Adrenal gland (tissue), 12 donors: Measurements from ENCODE around the gene ITPK1. TPM values are rescaled to one million over a fixed set of nuclear protein-coding genes. Genes with fewer than 3 reads are reported as not detected.
A peak's percentile ranks its signal among the peaks of the same experiment; 100 is the strongest.

Experiments used
- DNase-seq, 7 donors: peaks; one replicate each; pipeline ENCODE4 v3.0.0-alpha.2; 2019 to 2020
- H3K27ac ChIP-seq, 5 donors: fragments of 200-600 bp; sonication (generic) in 4 of 5; 1 replicate in 3 of 5; 2 replicates in 2 of 5; pipeline versions ENCODE4 v1.5.1 to v1.8.0; 2016 to 2020; ENCODE audit warnings: mild to moderate bottlenecking in 1 of 5
- H3K27me3 ChIP-seq: fragments of 200-600 bp; 2 replicates; pipeline ENCODE4 v1.8.0; 2021
- H3K36me3 ChIP-seq, 2 donors: fragments of 200-600 bp; replicated peaks in 1 of 2; 1 replicate in 1 of 2; 2 replicates in 1 of 2; pipeline versions ENCODE4 v1.5.1 to v1.8.0; 2018 to 2022
- H3K4me1 ChIP-seq, 2 donors: fragments of 200-600 bp; replicated peaks in 1 of 2; 1 replicate in 1 of 2; 2 replicates in 1 of 2; pipeline versions ENCODE4 v1.5.1 to v1.8.0; 2018 to 2021
- H3K4me3 ChIP-seq, 4 donors: fragments of 200-600 bp; sonication (generic) in 3 of 4; one replicate each; pipeline ENCODE4 v1.5.1; 2016 to 2018
- H3K9me3 ChIP-seq, 3 donors: fragments of 200-600 bp; sonication (generic) in 1 of 3; replicated peaks in 1 of 3; 1 replicate in 2 of 3; 2 replicates in 1 of 3; pipeline versions ENCODE4 v1.5.1 to v1.8.0; 2016 to 2021
- POLR2A ChIP-seq, 2 donors: fragments of 450-650 bp; IDR thresholded peaks; one replicate each; pipeline ENCODE4 v1.6.1; 2017; ENCODE audit warnings: antibody characterized with exemption in 2 of 2, mild to moderate bottlenecking in 2 of 2, moderate library complexity in 1 of 2
- WGBS, 4 donors: extraction: QIAGEN DNeasy Blood & Tissue Kit in 2 of 4; methylation state at CpG; one replicate each; pipeline versions ENCODE4 v1.1.5 to v1.1.7; 2013 to 2017; 5-methylcytosine and 5-hydroxymethylcytosine counted together
- intact Hi-C, 2 donors: fragments of 100-400 bp; cut with DNase I; formaldehyde crosslinking; loops; one replicate each; pipeline versions ENCODE4 v1.14.1 to v1.15.0; 2022 to 2023
- polyA plus RNA-seq, 3 donors: library from polyadenylated mRNA; stranded (reverse); fragments of 200-250 nt in 2 of 3; fragments of 350-450 nt in 1 of 3; fragmentation: Illumina TruSeq in 1 of 3; extraction: RNeasy Lipid Tissue Mini Kit (QIAGEN cat#74804) in 1 of 3; gene quantifications; one replicate each; pipeline ENCODE4 v1.2.3, GENCODE V29; 2013 to 2014
- total RNA-seq, 9 donors: library from RNA; depleted of rRNA in 4 of 9; stranded (reverse); fragments of >200 nt in 4 of 9; fragments of 120-200 nt in 1 of 9; fragmentation: NEBNext Ultra II Directional in 1 of 9; extraction: Animal tissue kit (Norgen Biotek cat#: 25700) in 1 of 9; gene quantifications; one replicate each; pipeline versions ENCODE4 v1.1.0 to v1.2.4, GENCODE V29; 2013 to 2023
- TF ChIP-seq, protein P1 (sequence below), 6 experiments: fragments of 450-650 bp in 4 of 6; fragments of 200-600 bp in 2 of 6; sonication (generic) in 1 of 6; IDR thresholded peaks; 1 replicate in 5 of 6; 2 replicates in 1 of 6; pipeline versions ENCODE4 v1.5.1 to v1.8.0; 2016 to 2021; ENCODE audit warnings: antibody characterized with exemption in 6 of 6, mild to moderate bottlenecking in 2 of 6, moderate library complexity in 1 of 6
- donor health status: healthy with polysubstance abuse.
- donor health status: Bipolar disorder and iron deficiency.
- donor health status: DM: yes; HTN: yes; CAD: no.
- donor health status: DM: no; HTN: no; CAD: no.
- donor health status: DM: no; HTN: no; CAD: no.
- donor health status: DM: yes; HTN: yes; CAD: no.

ITPK1 gene
- total and polyA plus RNA-seq, 12 donors, result 28.1 to 182 (median 49.2) TPM

DNA sequence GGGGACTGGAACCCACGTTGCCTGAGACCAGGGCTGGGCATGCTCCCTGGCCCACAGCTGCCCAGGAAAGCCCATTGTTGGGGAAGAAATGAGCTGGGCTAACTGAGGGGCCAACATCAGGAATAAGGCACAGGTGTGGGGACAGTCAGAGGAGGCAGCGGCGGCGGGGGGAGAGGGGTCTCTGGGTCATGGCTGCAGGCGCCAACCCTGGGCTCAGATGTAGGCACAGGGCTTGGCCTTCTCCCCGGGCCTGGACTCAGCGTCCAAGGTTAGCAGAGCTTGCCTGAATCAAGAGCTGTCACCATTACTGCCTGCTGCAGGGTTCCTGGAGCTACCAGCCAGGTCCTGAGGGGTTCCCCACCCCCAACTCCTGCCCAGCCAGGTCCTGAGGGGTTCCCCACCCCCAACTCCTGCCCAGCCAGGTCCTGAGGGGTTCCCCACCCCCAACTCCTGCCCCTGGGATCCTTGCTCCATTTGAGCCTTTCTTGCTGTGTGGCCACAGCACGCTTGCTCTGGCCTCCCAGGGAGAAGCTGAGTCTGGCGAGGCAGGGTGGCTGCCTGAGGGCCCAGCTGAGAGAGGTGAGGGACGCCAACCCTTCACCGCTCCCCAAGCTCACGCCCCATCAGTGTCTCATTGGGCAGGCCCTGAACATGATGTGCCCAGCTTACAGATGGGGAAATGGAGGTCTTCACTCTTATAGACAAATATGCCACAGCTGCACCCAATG lies 186.6 kb downstream of the ITPK1 start:
- TF ChIP-seq, protein P1, sequence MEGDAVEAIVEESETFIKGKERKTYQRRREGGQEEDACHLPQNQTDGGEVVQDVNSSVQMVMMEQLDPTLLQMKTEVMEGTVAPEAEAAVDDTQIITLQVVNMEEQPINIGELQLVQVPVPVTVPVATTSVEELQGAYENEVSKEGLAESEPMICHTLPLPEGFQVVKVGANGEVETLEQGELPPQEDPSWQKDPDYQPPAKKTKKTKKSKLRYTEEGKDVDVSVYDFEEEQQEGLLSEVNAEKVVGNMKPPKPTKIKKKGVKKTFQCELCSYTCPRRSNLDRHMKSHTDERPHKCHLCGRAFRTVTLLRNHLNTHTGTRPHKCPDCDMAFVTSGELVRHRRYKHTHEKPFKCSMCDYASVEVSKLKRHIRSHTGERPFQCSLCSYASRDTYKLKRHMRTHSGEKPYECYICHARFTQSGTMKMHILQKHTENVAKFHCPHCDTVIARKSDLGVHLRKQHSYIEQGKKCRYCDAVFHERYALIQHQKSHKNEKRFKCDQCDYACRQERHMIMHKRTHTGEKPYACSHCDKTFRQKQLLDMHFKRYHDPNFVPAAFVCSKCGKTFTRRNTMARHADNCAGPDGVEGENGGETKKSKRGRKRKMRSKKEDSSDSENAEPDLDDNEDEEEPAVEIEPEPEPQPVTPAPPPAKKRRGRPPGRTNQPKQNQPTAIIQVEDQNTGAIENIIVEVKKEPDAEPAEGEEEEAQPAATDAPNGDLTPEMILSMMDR (IDR thresholded peaks at IDR 0.05), result no peak
- TF ChIP-seq POLR2A (IDR thresholded peaks at IDR 0.05), result no peak
- 65 to 78% (median 68%) methylated on average over 9 to 12 of the region's 12 CpGs for WGBS, 4 donors
- intact Hi-C loops, result no loop called here
- Histone ChIP-seq H3K27me3 (no peaks in the 10 kb centered on the region), H3K27ac (peak overlapping the region in 1 of 5 donors; percentile 5), H3K4me1 (no peaks in the 10 kb centered on the region), H3K36me3 (no peaks in the 10 kb centered on the region), H3K4me3 (no peak overlapping the region), H3K9me3 (no peaks in the 10 kb centered on the region)
- no peak for DNase-seq

DNA sequence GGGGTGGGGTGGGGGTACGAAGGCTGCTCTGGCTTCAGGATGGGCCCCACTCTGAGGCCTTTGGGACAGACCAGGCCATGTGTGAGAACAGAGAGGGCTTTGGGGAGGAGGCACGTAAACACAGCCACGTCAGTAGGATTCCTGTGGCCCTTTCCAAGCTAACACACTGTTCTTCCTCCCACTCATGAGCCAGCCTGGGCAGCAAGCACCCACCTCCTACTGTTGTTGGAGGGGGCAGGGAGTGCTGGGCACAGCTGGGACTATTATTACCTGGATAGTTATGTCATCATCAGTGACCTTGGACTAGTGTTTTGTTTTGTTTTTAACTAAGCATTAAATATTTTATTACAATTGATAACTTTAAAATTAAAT lies 187.5 kb downstream of the ITPK1 start:
- Histone ChIP-seq H3K27me3 (peaks cover under 1% of the 10 kb centered on the region), H3K9me3 (no peaks in the 10 kb centered on the region), H3K27ac (no peak overlapping the region), H3K36me3 (no peaks in the 10 kb centered on the region), H3K4me3 (no peak overlapping the region), H3K4me1 (peaks cover 0 to under 1% of the 10 kb centered on the region in 2 donors)
- 40 to 81% (median 77%) methylated on average over 1 to 3 of the region's 3 CpGs for WGBS, 4 donors
- intact Hi-C loops, result no loop called here
- TF ChIP-seq POLR2A (IDR thresholded peaks at IDR 0.05), result no peak
- TF ChIP-seq, protein P1 (IDR thresholded peaks at IDR 0.05), result no peak
- no peak for DNase-seq

DNA sequence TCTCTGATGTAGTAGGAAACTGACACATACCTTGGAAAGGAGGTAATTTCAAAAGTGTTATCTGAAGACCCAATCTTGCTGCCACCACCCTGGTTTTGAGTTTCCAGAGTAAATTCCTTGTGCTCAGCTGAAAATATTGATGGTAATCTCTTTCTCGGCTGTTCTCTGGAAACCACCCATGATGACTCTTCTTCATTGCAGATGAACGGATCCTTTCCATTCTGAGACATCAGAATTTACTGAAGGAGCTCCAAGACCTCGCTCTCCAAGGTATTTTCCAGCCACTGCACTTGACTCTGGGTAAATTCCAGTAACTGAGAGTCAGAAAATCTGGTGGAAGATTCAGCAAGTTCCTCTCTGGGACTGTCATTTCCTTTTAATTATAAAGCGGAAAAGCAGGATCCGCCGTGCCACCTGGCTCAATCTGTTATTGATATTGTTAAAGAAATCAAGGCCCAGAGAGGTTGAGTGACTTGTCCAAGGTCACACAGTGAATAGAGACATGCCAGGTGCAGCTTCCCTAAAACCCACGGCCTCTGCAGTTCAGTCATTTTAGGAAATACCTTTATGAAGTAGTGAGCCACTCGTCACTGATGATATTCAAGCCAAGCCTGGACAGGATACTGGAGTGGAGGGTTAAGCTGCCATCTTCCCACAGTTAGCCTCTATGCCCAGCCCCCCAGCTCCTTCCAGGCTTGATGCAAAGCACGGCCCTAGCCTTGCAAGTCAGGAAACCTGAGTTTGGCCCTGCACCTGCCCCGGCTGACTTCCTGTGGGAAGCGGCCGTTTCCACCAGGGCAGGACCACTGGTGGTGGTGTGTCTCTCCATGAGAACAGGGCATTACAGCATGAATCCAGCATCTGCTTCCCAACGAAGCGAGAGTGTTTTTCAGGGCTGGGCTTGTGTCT lies 188.1 kb downstream of the ITPK1 start:
- DNase-seq, result no peak
- 62 to 70% (median 68%) methylated on average over 8 to 14 of the region's 14 CpGs for WGBS, 4 donors
- TF ChIP-seq, protein P1 (IDR thresholded peaks at IDR 0.05), result no peak
- no peak for TF ChIP-seq POLR2A (IDR thresholded peaks at IDR 0.05)

DNA sequence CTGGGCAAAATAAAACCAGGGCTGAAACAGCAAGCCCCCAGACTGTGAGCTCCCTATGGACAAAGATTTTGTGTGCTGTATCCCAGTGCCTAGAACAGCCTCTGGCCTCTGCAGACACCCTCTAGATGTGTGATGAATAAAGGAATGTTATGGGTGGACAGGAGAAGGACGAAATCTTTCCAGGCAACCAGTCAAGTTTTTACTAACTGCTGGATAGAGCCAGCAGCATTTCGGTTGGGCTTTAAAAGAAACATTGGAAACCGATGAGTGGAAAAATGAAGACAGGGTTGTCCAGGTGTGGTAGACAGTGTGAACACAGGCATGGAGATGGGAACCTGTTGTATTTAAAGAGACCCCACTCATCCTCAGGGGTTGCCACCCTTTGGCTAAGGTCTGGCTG lies 188.8 kb downstream of the ITPK1 start:
- 46 to 60% (median 53%) methylated on average over 3 of the region's 3 CpGs for WGBS, 4 donors
- no peaks in the 10 kb centered on the region for H3K36me3 ChIP-seq
- no peak for DNase-seq
- peaks cover 7% of the 10 kb centered on the region for H3K27me3 ChIP-seq
- no peak overlapping the region for H3K27ac ChIP-seq
- H3K4me3 ChIP-seq, result no peak overlapping the region
- peaks cover 0 to 3% of the 10 kb centered on the region in 2 donors for H3K4me1 ChIP-seq
- TF ChIP-seq, protein P1 (IDR thresholded peaks at IDR 0.05), result no peak
- TF ChIP-seq POLR2A (IDR thresholded peaks at IDR 0.05), result no peak
- intact Hi-C loops, result no loop called here
- H3K9me3 ChIP-seq, result no peaks in the 10 kb centered on the region

More for the DNA sequence above, 188.1 kb downstream of the ITPK1 start:
- Histone ChIP-seq H3K4me3 (no peak overlapping the region), H3K27me3 (peaks cover 7% of the 10 kb centered on the region), H3K9me3 (no peaks in the 10 kb centered on the region), H3K36me3 (no peaks in the 10 kb centered on the region), H3K4me1 (peaks cover 0 to 3% of the 10 kb centered on the region in 2 donors), H3K27ac (no peak overlapping the region)
- intact Hi-C loops, result no loop called here
